HuH-7 (cell line): ENCODE data around the gene VAMP3.
"Not testable (repeated sequence)": the region's sequence is repeated elsewhere in the genome, so short reads cannot be mapped to it uniquely, and the experiment has no call there.

Experiments
- DNase-seq: peaks from one replicate; pipeline ENCODE4 v3.0.0; 2011; ENCODE audit warnings: low spot score

Gene VAMP3

GRCh38 chr1:7768583-7768982, 2.5 kb upstream of the VAMP3 start:
- no peak for DNase-seq

- DNase-seq: no peak
Measured at GRCh38 chr1:7769673-7770412, 1.3 kb upstream of the VAMP3 start.

GRCh38 chr1:7770669-7770996, 463 bp upstream of the VAMP3 start:
- DNase-seq: no peak

GRCh38 chr1:7771823-7772299, 765 bp downstream of the VAMP3 start:
- DNase-seq: no peak

- no peak for DNase-seq
Measured at GRCh38 chr1:7777591-7777990, 6.5 kb downstream of the VAMP3 start.

- no peak for DNase-seq
Measured at GRCh38 chr1:7778133-7778628, 7.1 kb downstream of the VAMP3 start.

GRCh38 chr1:7780976-7781375, 9.9 kb downstream of the VAMP3 start:
- DNase-seq: no peak

GRCh38 chr1:7781501-7781900, 10.4 kb downstream of the VAMP3 start:
- DNase-seq: no peak

- no peak for DNase-seq
Measured at GRCh38 chr1:7781923-7782495, 10.9 kb downstream of the VAMP3 start.

- peak; percentile 70 for DNase-seq
Measured at GRCh38 chr1:7783178-7783711, 12.1 kb downstream of the VAMP3 start.

- peak; percentile 86 for DNase-seq
Measured at GRCh38 chr1:7783826-7784491, 12.9 kb downstream of the VAMP3 start, which contains the start of gene PER3. Gene PER3 (plus strand): TSS chr1:7784291. CDS start chr1:7784878, 587 bp downstream.

- DNase-seq: no peak
Measured at GRCh38 chr1:7784492-7785071, 13.5 kb downstream of the VAMP3 start.

GRCh38 chr1:7785108-7785507, 14.0 kb downstream of the VAMP3 start:
- DNase-seq: no peak

- no peak for DNase-seq
Measured at GRCh38 chr1:7786795-7787194, 15.7 kb downstream of the VAMP3 start.

- no peak for DNase-seq
Measured at GRCh38 chr1:7789828-7790227, 18.7 kb downstream of the VAMP3 start.

GRCh38 chr1:7791027-7791426, 19.9 kb downstream of the VAMP3 start:
- DNase-seq: not testable (repeated sequence)

- no peak for DNase-seq
Measured at GRCh38 chr1:7795406-7795805, 24.3 kb downstream of the VAMP3 start.

- no peak for DNase-seq
Measured at GRCh38 chr1:7805460-7805859, 34.4 kb downstream of the VAMP3 start.

- DNase-seq: no peak
Measured at GRCh38 chr1:7808253-7808844, 37.3 kb downstream of the VAMP3 start.

GRCh38 chr1:7809742-7810141, 38.6 kb downstream of the VAMP3 start:
- DNase-seq: no peak

GRCh38 chr1:7810395-7810794, 39.3 kb downstream of the VAMP3 start:
- DNase-seq: no peak

- DNase-seq: no peak
Measured at GRCh38 chr1:7811476-7811875, 40.4 kb downstream of the VAMP3 start.
